Activated CD8-positive, alpha-beta memory T cell treated with anti-CD3 and anti-CD28 coated beads, Interleukin-2, amount 50 U/mL, for 1 hour (primary cell): ENCODE data around the gene LEF1.
"Not testable (repeated sequence)": the region's sequence is repeated elsewhere in the genome, so short reads cannot be mapped to it uniquely, and the experiment has no call there.

Source experiments
- DNase-seq: peaks from one replicate; pipeline ENCODE4 v3.0.0-alpha.2; 2020; ENCODE audit errors: extremely low read depth

Gene LEF1

GRCh38 chr4:108060164-108060563 is 108.6 kb downstream of the LEF1 start:
- no peak for DNase-seq

GRCh38 chr4:108058685-108059440 is 109.9 kb downstream of the LEF1 start:
- DNase-seq: no peak

- DNase-seq: no peak
Observed at GRCh38 chr4:108056418-108056817, 112.3 kb downstream of the LEF1 start.

- no peak for DNase-seq
Observed at GRCh38 chr4:108055787-108056186, 112.9 kb downstream of the LEF1 start.

- no peak for DNase-seq
Observed at GRCh38 chr4:108054025-108054638, 114.6 kb downstream of the LEF1 start.

- DNase-seq: no peak
Observed at GRCh38 chr4:108053251-108053711, 115.5 kb downstream of the LEF1 start.

- no peak for DNase-seq
Observed at GRCh38 chr4:108052558-108053120, 116.1 kb downstream of the LEF1 start.

- DNase-seq: no peak
Observed at GRCh38 chr4:108051343-108051742, 117.4 kb downstream of the LEF1 start.

- not testable (repeated sequence) for DNase-seq
Observed at GRCh38 chr4:108050166-108051111, 118.3 kb downstream of the LEF1 start.

GRCh38 chr4:108049406-108049805 is 119.3 kb downstream of the LEF1 start:
- no peak for DNase-seq

- DNase-seq: no peak
Observed at GRCh38 chr4:108048997-108049396, 119.7 kb downstream of the LEF1 start.

- DNase-seq: no peak
Observed at GRCh38 chr4:108048157-108048556, 120.6 kb downstream of the LEF1 start.

GRCh38 chr4:108047199-108047598 is 121.5 kb downstream of the LEF1 start:
- DNase-seq: no peak

- no peak for DNase-seq
Observed at GRCh38 chr4:108045687-108046024, 123.1 kb downstream of the LEF1 start.

- DNase-seq: no peak
Observed at GRCh38 chr4:108044951-108045686, 123.6 kb downstream of the LEF1 start.

GRCh38 chr4:108043526-108043925 is 125.2 kb downstream of the LEF1 start:
- DNase-seq: no peak

GRCh38 chr4:108042927-108043326 is 125.8 kb downstream of the LEF1 start:
- DNase-seq: no peak

- no peak for DNase-seq
Observed at GRCh38 chr4:108037884-108038283, 130.8 kb downstream of the LEF1 start.

- DNase-seq: peak; percentile 65
Observed at GRCh38 chr4:108036213-108036612, 132.5 kb downstream of the LEF1 start.

- DNase-seq: no peak
Observed at GRCh38 chr4:108035691-108036090, 133.0 kb downstream of the LEF1 start.

GRCh38 chr4:108034565-108034964 is 134.2 kb downstream of the LEF1 start:
- no peak for DNase-seq
